Liver (tissue), 9 donors: ENCODE data around the gene DCAF5. TPM values are rescaled to one million over a fixed set of nuclear protein-coding genes. Genes with fewer than 3 reads are reported as not detected.

Experiments
- DNase-seq: peaks from one replicate; pipeline ENCODE4 v3.0.0-alpha.2; 2017; ENCODE audit warnings: low spot score
- H3K27ac ChIP-seq, 2 donors: one replicate each; pipeline ENCODE4 v1.7.0; 2013; ENCODE audit warnings: inconsistent platforms in 2 of 2, low read length in 2 of 2, control low read depth in 1 of 2, low read depth in 1 of 2, mild to moderate bottlenecking in 1 of 2
- H3K27me3 ChIP-seq, 4 donors: one replicate each; pipeline versions ENCODE4 v1.6.1 to v1.7.0; 2013; ENCODE audit warnings: low read length in 3 of 4, inconsistent platforms in 1 of 4, mild to moderate bottlenecking in 1 of 4, moderate library complexity in 1 of 4; ENCODE audit not compliant: control insufficient read depth in 4 of 4, insufficient read depth in 4 of 4
- H3K36me3 ChIP-seq, 4 donors: one replicate each; pipeline versions ENCODE4 v1.6.1 to v1.7.0; 2013; ENCODE audit warnings: low read length in 3 of 4, mild to moderate bottlenecking in 3 of 4, low read depth in 1 of 4, moderate library complexity in 1 of 4; ENCODE audit not compliant: control insufficient read depth in 4 of 4, insufficient read depth in 3 of 4
- H3K4me1 ChIP-seq, 4 donors: one replicate each; pipeline versions ENCODE4 v1.6.1 to v1.7.0; 2013; ENCODE audit warnings: low read length in 3 of 4, mild to moderate bottlenecking in 3 of 4, moderate library complexity in 1 of 4; ENCODE audit not compliant: control insufficient read depth in 4 of 4, insufficient read depth in 4 of 4
- H3K4me3 ChIP-seq, 3 donors: one replicate each; pipeline versions ENCODE4 v1.6.1 to v1.7.0; 2013; ENCODE audit warnings: low read length in 3 of 3, control low read depth in 1 of 3, low read depth in 1 of 3, mild to moderate bottlenecking in 1 of 3
- H3K9ac ChIP-seq, 2 donors: one replicate each; pipeline ENCODE4 v1.7.0; 2013; ENCODE audit warnings: low read length in 2 of 2, mild to moderate bottlenecking in 2 of 2, moderate library complexity in 2 of 2, control low read depth in 1 of 2, low read depth in 1 of 2
- H3K9me3 ChIP-seq, 4 donors: one replicate each; pipeline versions ENCODE4 v1.6.1 to v1.7.0; 2013; ENCODE audit warnings: low read length in 3 of 4; ENCODE audit not compliant: control insufficient read depth in 4 of 4
- ATF3 ChIP-seq: IDR thresholded peaks from 2 replicates; pipeline ENCODE4 v1.6.1; 2016; ENCODE audit warnings: antibody characterized with exemption
- EGR1 ChIP-seq, 2 donors: IDR thresholded peaks; 2 replicates each; pipeline ENCODE4 v1.6.1; 2016 to 2018; ENCODE audit warnings: antibody characterized with exemption in 2 of 2, low read depth in 2 of 2
- FOXA1 ChIP-seq: IDR thresholded peaks from 2 replicates; pipeline ENCODE4 v1.6.1; 2016; ENCODE audit warnings: antibody characterized with exemption
- FOXA2 ChIP-seq: IDR thresholded peaks from 2 replicates; pipeline ENCODE4 v1.6.1; 2016; ENCODE audit warnings: antibody characterized with exemption
- GABPA ChIP-seq, 2 donors: IDR thresholded peaks in 1 of 2; conservative IDR thresholded peaks in 1 of 2; 2 replicates each; pipeline ENCODE4 v1.6.1; 2016; ENCODE audit warnings: antibody characterized with exemption in 2 of 2, mild to moderate bottlenecking in 1 of 2, moderate library complexity in 1 of 2
- HNF4A ChIP-seq, 2 donors: conservative IDR thresholded peaks; 2 replicates each; pipeline ENCODE4 v1.6.1; 2016; ENCODE audit warnings: antibody characterized with exemption in 2 of 2, mild to moderate bottlenecking in 2 of 2
- HNF4G ChIP-seq: IDR thresholded peaks from 2 replicates; pipeline ENCODE4 v1.6.1; 2016; ENCODE audit warnings: antibody characterized with exemption
- JUND ChIP-seq, 2 donors: IDR thresholded peaks; 2 replicates each; pipeline ENCODE4 v1.6.1; 2016; ENCODE audit warnings: antibody characterized with exemption in 2 of 2
- MAX ChIP-seq: IDR thresholded peaks from 2 replicates; pipeline ENCODE4 v1.6.1; 2016; ENCODE audit warnings: antibody characterized with exemption
- NR2F2 ChIP-seq: IDR thresholded peaks from 2 replicates; pipeline ENCODE4 v1.6.1; 2016; ENCODE audit warnings: antibody characterized with exemption
- RXRA ChIP-seq, 2 donors: IDR thresholded peaks; 2 replicates each; pipeline ENCODE4 v1.6.1; 2017 to 2018; ENCODE audit warnings: antibody characterized with exemption in 2 of 2, mild to moderate bottlenecking in 1 of 2
- SP1 ChIP-seq: IDR thresholded peaks from 2 replicates; pipeline ENCODE4 v1.6.1; 2018; ENCODE audit warnings: antibody characterized with exemption, mild to moderate bottlenecking
- TAF1 ChIP-seq: conservative IDR thresholded peaks from 2 replicates; pipeline ENCODE4 v1.6.1; 2016; ENCODE audit warnings: antibody characterized with exemption, mild to moderate bottlenecking
- YY1 ChIP-seq: IDR thresholded peaks from 2 replicates; pipeline ENCODE4 v1.6.1; 2016; ENCODE audit warnings: antibody characterized with exemption, mild to moderate bottlenecking
- WGBS: extraction: QIAGEN DNeasy Blood & Tissue Kit; methylation state at CpG from one replicate; pipeline ENCODE4 v1.1.7; 2013; 5-methylcytosine and 5-hydroxymethylcytosine counted together
- polyA plus RNA-seq, 2 donors: library from polyadenylated mRNA; stranded (reverse) in 1 of 2; unstranded in 1 of 2; fragments of 200-250 nt in 1 of 2; fragments of >200 nt in 1 of 2; fragmentation: Nextera tagmentation in 1 of 2; extraction: Ambion mirVana in 1 of 2; gene quantifications; one replicate each; pipeline versions ENCODE4 v1.2.1 to v1.2.3, GENCODE V29; 2013 to 2015
- total RNA-seq, 2 donors: library from RNA; depleted of rRNA; stranded (reverse); fragments of >200 nt; gene quantifications; one replicate each; pipeline ENCODE4 v1.2.3, GENCODE V29; 2014
- TF ChIP-seq, protein P1 (sequence below): IDR thresholded peaks from 2 replicates; pipeline ENCODE4 v1.6.1; 2016; ENCODE audit warnings: antibody characterized with exemption, mild to moderate bottlenecking
- TF ChIP-seq, protein P2 (sequence below): IDR thresholded peaks from 2 replicates; pipeline ENCODE4 v1.6.1; 2016; ENCODE audit warnings: antibody characterized with exemption
- donor health status: healthy.
- donor health status: healthy.
- donor health status: healthy.
- donor health status: healthy.
- donor health status: healthy.

DCAF5 gene
- total and polyA plus RNA-seq, 4 donors = 12.9 to 18.1 (median 14.5) TPM

DNA sequence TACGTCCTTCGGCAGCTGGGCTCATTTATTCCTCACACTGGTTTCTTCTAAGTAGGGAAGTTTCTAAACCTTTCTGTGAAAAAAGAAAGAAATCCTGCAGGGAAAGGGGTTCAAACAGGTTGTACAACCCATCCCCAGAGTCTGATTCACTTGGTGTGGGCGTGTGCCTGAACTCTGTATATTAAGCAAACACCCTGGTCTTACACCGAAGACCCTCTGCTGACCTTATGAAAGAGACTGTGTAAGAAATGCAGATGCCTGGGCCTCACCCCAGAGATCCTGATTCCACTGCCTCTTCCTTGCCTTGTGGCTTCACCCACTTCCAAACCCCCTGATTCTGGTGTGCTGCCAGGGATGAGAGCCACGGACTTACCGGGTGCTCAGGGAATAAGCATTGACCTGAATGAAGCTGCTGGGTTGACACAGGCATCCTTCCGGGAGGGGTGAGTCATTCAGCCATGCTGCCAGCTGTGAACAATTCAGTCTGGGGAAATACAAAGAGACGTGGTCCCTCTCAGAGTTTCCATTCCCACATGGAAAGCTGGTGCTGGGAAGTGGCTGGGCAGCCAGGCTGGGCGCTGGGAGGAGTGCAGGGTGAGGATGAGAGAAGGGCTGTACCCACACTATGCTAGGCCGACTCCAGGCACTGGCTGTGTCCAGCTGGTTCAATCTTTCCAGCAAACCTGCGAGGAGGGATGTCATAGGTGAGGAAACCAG lies 147.3 kb downstream of the DCAF5 start:
- H3K27me3 ChIP-seq = no peaks in the 10 kb centered on the region
- H3K27ac ChIP-seq = no peak overlapping the region
- no peak for DNase-seq
- no peaks in the 10 kb centered on the region for H3K36me3 ChIP-seq
- H3K9ac ChIP-seq = no peak overlapping the region
- WGBS = 78% methylated on average over 11 of the region's 11 CpGs
- no peaks in the 10 kb centered on the region for H3K9me3 ChIP-seq
- TF ChIP-seq YY1 = no peak
- no peak for TF ChIP-seq HNF4A (conservative IDR thresholded peaks at IDR 0.05)
- no peak for TF ChIP-seq FOXA2
- peak; percentile 56 to 82 for TF ChIP-seq JUND (IDR thresholded peaks at IDR 0.05)
- H3K4me3 ChIP-seq = no peak overlapping the region
- H3K4me1 ChIP-seq = no peaks in the 10 kb centered on the region

GRCh38 chr14:69004731-69005431 lies 148.0 kb downstream of the DCAF5 start:
- Histone ChIP-seq H3K9ac (no peak overlapping the region), H3K9me3 (no peaks in the 10 kb centered on the region), H3K36me3 (no peaks in the 10 kb centered on the region), H3K27ac (no peak overlapping the region), H3K4me3 (no peak overlapping the region), H3K4me1 (no peaks in the 10 kb centered on the region), H3K27me3 (no peaks in the 10 kb centered on the region)
- TF ChIP-seq, protein P1, sequence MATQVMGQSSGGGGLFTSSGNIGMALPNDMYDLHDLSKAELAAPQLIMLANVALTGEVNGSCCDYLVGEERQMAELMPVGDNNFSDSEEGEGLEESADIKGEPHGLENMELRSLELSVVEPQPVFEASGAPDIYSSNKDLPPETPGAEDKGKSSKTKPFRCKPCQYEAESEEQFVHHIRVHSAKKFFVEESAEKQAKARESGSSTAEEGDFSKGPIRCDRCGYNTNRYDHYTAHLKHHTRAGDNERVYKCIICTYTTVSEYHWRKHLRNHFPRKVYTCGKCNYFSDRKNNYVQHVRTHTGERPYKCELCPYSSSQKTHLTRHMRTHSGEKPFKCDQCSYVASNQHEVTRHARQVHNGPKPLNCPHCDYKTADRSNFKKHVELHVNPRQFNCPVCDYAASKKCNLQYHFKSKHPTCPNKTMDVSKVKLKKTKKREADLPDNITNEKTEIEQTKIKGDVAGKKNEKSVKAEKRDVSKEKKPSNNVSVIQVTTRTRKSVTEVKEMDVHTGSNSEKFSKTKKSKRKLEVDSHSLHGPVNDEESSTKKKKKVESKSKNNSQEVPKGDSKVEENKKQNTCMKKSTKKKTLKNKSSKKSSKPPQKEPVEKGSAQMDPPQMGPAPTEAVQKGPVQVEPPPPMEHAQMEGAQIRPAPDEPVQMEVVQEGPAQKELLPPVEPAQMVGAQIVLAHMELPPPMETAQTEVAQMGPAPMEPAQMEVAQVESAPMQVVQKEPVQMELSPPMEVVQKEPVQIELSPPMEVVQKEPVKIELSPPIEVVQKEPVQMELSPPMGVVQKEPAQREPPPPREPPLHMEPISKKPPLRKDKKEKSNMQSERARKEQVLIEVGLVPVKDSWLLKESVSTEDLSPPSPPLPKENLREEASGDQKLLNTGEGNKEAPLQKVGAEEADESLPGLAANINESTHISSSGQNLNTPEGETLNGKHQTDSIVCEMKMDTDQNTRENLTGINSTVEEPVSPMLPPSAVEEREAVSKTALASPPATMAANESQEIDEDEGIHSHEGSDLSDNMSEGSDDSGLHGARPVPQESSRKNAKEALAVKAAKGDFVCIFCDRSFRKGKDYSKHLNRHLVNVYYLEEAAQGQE = no peak
- TF ChIP-seq FOXA1 (no peak), HNF4A (conservative IDR thresholded peaks at IDR 0.05) (no peak), NR2F2 (no peak), RXRA (IDR thresholded peaks at IDR 0.05) (no peak), FOXA2 (no peak), JUND (IDR thresholded peaks at IDR 0.05) (no peak), ATF3 (no peak), MAX (no peak), HNF4G (no peak), TAF1 (no peak), GABPA (IDR thresholded peaks at IDR 0.05 in 1 of 2, conservative IDR thresholded peaks at IDR 0.05 in 1 of 2) (no peak), EGR1 (IDR thresholded peaks at IDR 0.05; ENCODE audit: low read depth in 2 of 2) (no peak), SP1 (no peak)
- TF ChIP-seq, protein P2, sequence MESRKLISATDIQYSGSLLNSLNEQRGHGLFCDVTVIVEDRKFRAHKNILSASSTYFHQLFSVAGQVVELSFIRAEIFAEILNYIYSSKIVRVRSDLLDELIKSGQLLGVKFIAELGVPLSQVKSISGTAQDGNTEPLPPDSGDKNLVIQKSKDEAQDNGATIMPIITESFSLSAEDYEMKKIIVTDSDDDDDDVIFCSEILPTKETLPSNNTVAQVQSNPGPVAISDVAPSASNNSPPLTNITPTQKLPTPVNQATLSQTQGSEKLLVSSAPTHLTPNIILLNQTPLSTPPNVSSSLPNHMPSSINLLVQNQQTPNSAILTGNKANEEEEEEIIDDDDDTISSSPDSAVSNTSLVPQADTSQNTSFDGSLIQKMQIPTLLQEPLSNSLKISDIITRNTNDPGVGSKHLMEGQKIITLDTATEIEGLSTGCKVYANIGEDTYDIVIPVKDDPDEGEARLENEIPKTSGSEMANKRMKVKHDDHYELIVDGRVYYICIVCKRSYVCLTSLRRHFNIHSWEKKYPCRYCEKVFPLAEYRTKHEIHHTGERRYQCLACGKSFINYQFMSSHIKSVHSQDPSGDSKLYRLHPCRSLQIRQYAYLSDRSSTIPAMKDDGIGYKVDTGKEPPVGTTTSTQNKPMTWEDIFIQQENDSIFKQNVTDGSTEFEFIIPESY = no peak
- DNase-seq = no peak
- WGBS = 76% methylated on average over 7 of the region's 7 CpGs
